Astrocyte of the cerebellum (primary cell): ENCODE results near the gene XRCC4.

Experiments
- DNase-seq: peaks from one replicate; pipeline ENCODE4 v3.0.0-alpha.2; 2011; ENCODE audit warnings: low read depth
- H3K4me3 ChIP-seq: 2 replicates; pipeline ENCODE4 v1.5.1; 2011; ENCODE audit warnings: mild to moderate bottlenecking, low read depth, low read length, moderate library complexity
- CTCF ChIP-seq: IDR thresholded peaks from 2 replicates; pipeline ENCODE4 v1.5.1; 2012; ENCODE audit warnings: low read length, low read depth, moderate library complexity, mild to moderate bottlenecking; ENCODE audit errors: missing control alignments
- in situ Hi-C: cut with HindIII; loops from 2 replicates; pipeline ENCODE4 v1.10.0; 2017; ENCODE audit warnings: low sequenced_read_pairs

The XRCC4 gene

GRCh38 chr5:83096660-83097339, 19.5 kb downstream of the XRCC4 start:
- H3K4me3 ChIP-seq, result no peak overlapping the region
- no peak for DNase-seq
- in situ Hi-C loops, result no loop called here
- no peak for TF ChIP-seq CTCF

GRCh38 chr5:83097689-83098231, 20.4 kb downstream of the XRCC4 start:
- TF ChIP-seq CTCF, result no peak
- in situ Hi-C loops, result no loop called here
- no peak for DNase-seq
- no peak overlapping the region for H3K4me3 ChIP-seq

GRCh38 chr5:83099001-83099400, 21.7 kb downstream of the XRCC4 start:
- TF ChIP-seq CTCF, result no peak
- H3K4me3 ChIP-seq, result no peak overlapping the region
- DNase-seq, result no peak
- in situ Hi-C loops, result no loop called here

- in situ Hi-C loops, result no loop called here
- TF ChIP-seq CTCF, result no peak
Measured at GRCh38 chr5:83099445-83099844, 22.1 kb downstream of the XRCC4 start.

GRCh38 chr5:83101514-83101913, 24.2 kb downstream of the XRCC4 start:
- in situ Hi-C loops, result no loop called here
- no peak for TF ChIP-seq CTCF
- no peak for DNase-seq
- no peak overlapping the region for H3K4me3 ChIP-seq

More at GRCh38 chr5:83099445-83099844, 22.1 kb downstream of the XRCC4 start:
- H3K4me3 ChIP-seq, result no peak overlapping the region
- no peak for DNase-seq

- in situ Hi-C loops, result no loop called here
- no peak for TF ChIP-seq CTCF
- DNase-seq, result no peak
Measured at GRCh38 chr5:83102364-83102980, 25.1 kb downstream of the XRCC4 start.

More at GRCh38 chr5:83102364-83102980, 25.1 kb downstream of the XRCC4 start:
- no peak overlapping the region for H3K4me3 ChIP-seq
